H1 (cell line): ENCODE results near the gene TFB2M. TPM values are rescaled to one million over a fixed set of nuclear protein-coding genes. Genes with fewer than 3 reads are reported as not detected.
"Not testable (repeated sequence)": the region's sequence is repeated elsewhere in the genome, so short reads cannot be mapped to it uniquely, and the experiment has no call there.

ENCODE experiments used
- CTCF ChIA-PET: fragments of 300-600 bp; sonication (Branson Sonifier 250); formaldehyde crosslinking; loops from one replicate; lab custom pipeline; 2021; ENCODE audit not compliant: partially characterized antibody; lab: Charles Lee
- POLR2A ChIA-PET: fragments of 300-600 bp; sonication (Branson Sonifier 250); formaldehyde crosslinking; loops from one replicate; lab custom pipeline; 2021; ENCODE audit warnings: inconsistent platforms; ENCODE audit not compliant: partially characterized antibody; lab: Charles Lee
- DNase-seq, 2 experiments: peaks; one replicate each; pipeline versions ENCODE4 v3.0.0 to v3.0.0-alpha.2; 2010 to 2022; ENCODE audit warnings: low spot score in 2 of 2, low read depth in 1 of 2, mixed read lengths in 1 of 2
- FAIRE-seq: peaks from 2 replicates; lab custom pipeline; 2011; peaks lifted over from hg19 to GRCh38; lab: Jason Lieb, UNC
- H2AFZ ChIP-seq: 2 replicates; pipeline ENCODE4 v1.8.1; 2012; ENCODE audit warnings: low read length, inconsistent platforms
- H2AK5ac ChIP-seq: 2 replicates; pipeline ENCODE4 v1.6.1; 2013; ENCODE audit warnings: low read depth, low read length
- H2BK120ac ChIP-seq: replicated peaks from 2 replicates; pipeline ENCODE3; 2013; ENCODE audit warnings: low read depth, low read length, inconsistent platforms
- H2BK12ac ChIP-seq: 2 replicates; pipeline ENCODE4 v1.6.1; 2013; ENCODE audit warnings: low read depth, low read length
- H2BK15ac ChIP-seq: 2 replicates; pipeline ENCODE4 v1.6.1; 2013; ENCODE audit warnings: low read length
- H2BK20ac ChIP-seq: 2 replicates; pipeline ENCODE4 v1.6.1; 2013; ENCODE audit warnings: low read length
- H2BK5ac ChIP-seq: 2 replicates; pipeline ENCODE4 v1.6.1; 2013; ENCODE audit warnings: low read depth, low read length
- H3K14ac ChIP-seq: 2 replicates; pipeline ENCODE4 v1.6.1; 2013; ENCODE audit warnings: inconsistent platforms; ENCODE audit not compliant: insufficient read length
- H3K18ac ChIP-seq: 2 replicates; pipeline ENCODE4 v1.6.1; 2013; ENCODE audit warnings: low read length; ENCODE audit errors: extremely low read depth
- H3K23ac ChIP-seq: 2 replicates; pipeline ENCODE4 v1.6.1; 2013; ENCODE audit warnings: inconsistent platforms; ENCODE audit not compliant: insufficient read length
- H3K23me2 ChIP-seq: 2 replicates; pipeline ENCODE4 v1.6.1; 2013; ENCODE audit warnings: low read depth, low read length
- H3K27ac ChIP-seq: 2 replicates; pipeline ENCODE4 v1.6.1; 2011; ENCODE audit warnings: low read depth, low read length, inconsistent platforms
- H3K27me3 ChIP-seq, 4 experiments: replicated peaks in 1 of 4; 1 replicate in 1 of 4; 2 replicates in 3 of 4; pipeline versions ENCODE4 v1.6.1 to v1.8.1; 2011 to 2013; ENCODE audit warnings: low read length in 3 of 4, mild to moderate bottlenecking in 3 of 4, inconsistent platforms in 2 of 4, mixed read lengths in 2 of 4, moderate library complexity in 1 of 4; ENCODE audit not compliant: control insufficient read depth in 3 of 4, insufficient read depth in 3 of 4; ENCODE audit errors: extremely low read depth in 1 of 4
- H3K36me3 ChIP-seq, 4 experiments: 2 replicates each; pipeline versions ENCODE4 v1.6.1 to v1.8.1; 2011 to 2013; ENCODE audit warnings: mild to moderate bottlenecking in 4 of 4, low read length in 3 of 4, moderate library complexity in 2 of 4, control low read depth in 1 of 4, inconsistent platforms in 1 of 4; ENCODE audit not compliant: insufficient read depth in 4 of 4, control insufficient read depth in 2 of 4
- H3K4ac ChIP-seq: replicated peaks from 2 replicates; pipeline ENCODE3; 2013; ENCODE audit warnings: low read length, low read depth, mixed read lengths, inconsistent platforms; ENCODE audit not compliant: insufficient read length
- H3K4me1 ChIP-seq, 4 experiments: replicated peaks in 1 of 4; 1 replicate in 1 of 4; 2 replicates in 3 of 4; pipeline versions ENCODE4 v1.6.1 to v1.8.1; 2011 to 2013; ENCODE audit warnings: low read length in 3 of 4, inconsistent platforms in 2 of 4, mixed read lengths in 1 of 4; ENCODE audit not compliant: insufficient read depth in 4 of 4, control insufficient read depth in 3 of 4
- H3K4me2 ChIP-seq, 2 experiments: 2 replicates each; pipeline versions ENCODE4 v1.6.1 to v1.8.1; 2011 to 2013; ENCODE audit warnings: low read depth in 2 of 2, low read length in 2 of 2, control low read depth in 1 of 2, inconsistent platforms in 1 of 2, mild to moderate bottlenecking in 1 of 2; ENCODE audit not compliant: insufficient read depth in 1 of 2
- H3K4me3 ChIP-seq, 4 experiments: fragments of 200-600, 300-600 bp in 1 of 4; sonication (generic), shearing (Covaris generic), sonication (Bioruptor Twin) in 1 of 4; 2 replicates each; pipeline versions ENCODE4 v1.5.1 to v1.8.1; 2011 to 2016; ENCODE audit warnings: low read length in 4 of 4, low read depth in 3 of 4, control low read depth in 2 of 4, inconsistent platforms in 2 of 4, mild to moderate bottlenecking in 2 of 4, mixed read lengths in 1 of 4, moderate library complexity in 1 of 4; ENCODE audit not compliant: insufficient read depth in 2 of 4; ENCODE audit errors: extremely low read depth in 1 of 4
- H3K56ac ChIP-seq: replicated peaks from 2 replicates; pipeline ENCODE3; 2013; ENCODE audit warnings: low read depth, mild to moderate bottlenecking, mixed read lengths, low read length, inconsistent platforms; ENCODE audit not compliant: insufficient read length
- H3K79me1 ChIP-seq: 2 replicates; pipeline ENCODE4 v1.6.1; 2013; ENCODE audit warnings: low read depth, low read length, control low read depth
- H3K79me2 ChIP-seq, 2 experiments: 2 replicates each; pipeline versions ENCODE4 v1.6.1 to v1.8.1; 2012 to 2013; ENCODE audit warnings: low read length in 2 of 2, mild to moderate bottlenecking in 2 of 2, inconsistent platforms in 1 of 2; ENCODE audit not compliant: insufficient read depth in 2 of 2, control insufficient read depth in 1 of 2
- H3K9ac ChIP-seq, 4 experiments: replicated peaks in 1 of 4; 1 replicate in 1 of 4; 2 replicates in 3 of 4; pipeline versions ENCODE4 v1.6.1 to v1.8.1; 2011 to 2013; ENCODE audit warnings: low read depth in 3 of 4, low read length in 3 of 4, control low read depth in 2 of 4, mild to moderate bottlenecking in 2 of 4, moderate library complexity in 2 of 4, inconsistent platforms in 1 of 4; ENCODE audit errors: extremely low read depth in 1 of 4
- H3K9me3 ChIP-seq, 2 experiments: 2 replicates each; pipeline versions ENCODE4 v1.6.1 to v1.8.1; 2012 to 2013; ENCODE audit warnings: mild to moderate bottlenecking in 2 of 2, moderate library complexity in 2 of 2, control low read depth in 1 of 2, inconsistent platforms in 1 of 2, low read depth in 1 of 2, low read length in 1 of 2, mixed read lengths in 1 of 2; ENCODE audit not compliant: insufficient read depth in 2 of 2
- H4K20me1 ChIP-seq, 2 experiments: replicated peaks in 1 of 2; 2 replicates each; pipeline versions ENCODE3 to v1.8.1; 2011 to 2013; ENCODE audit warnings: inconsistent platforms in 2 of 2, low read length in 2 of 2, mild to moderate bottlenecking in 1 of 2; ENCODE audit not compliant: insufficient read depth in 2 of 2, control insufficient read depth in 1 of 2
- H4K5ac ChIP-seq: 2 replicates; pipeline ENCODE4 v1.6.1; 2013; ENCODE audit warnings: low read length, low read depth, mixed read lengths, inconsistent platforms; ENCODE audit not compliant: insufficient read length
- H4K8ac ChIP-seq: 2 replicates; pipeline ENCODE4 v1.8.0; 2013; ENCODE audit warnings: mild to moderate bottlenecking, moderate library complexity, low read length, inconsistent platforms; ENCODE audit not compliant: insufficient read depth; ENCODE audit errors: extremely low read depth
- H4K91ac ChIP-seq: replicated peaks from 2 replicates; pipeline ENCODE3; 2013; ENCODE audit warnings: low read length, mixed read lengths, inconsistent platforms; ENCODE audit not compliant: insufficient read length
- WGBS, 2 experiments: shearing (Covaris generic) in 1 of 2; methylation state at CpG; one replicate each; pipeline versions ENCODE4 v1.1.6 to v1.1.7; 2013 to 2015; ENCODE audit warnings: low lambda C conversion rate in 2 of 2, mixed read lengths in 2 of 2, inconsistent platforms in 1 of 2, low coverage in 1 of 2, missing lambda C conversion rate in 1 of 2; ENCODE audit not compliant: insufficient replicate concordance in 2 of 2, insufficient coverage in 1 of 2, insufficient read length in 1 of 2; ENCODE audit errors: extremely low coverage in 1 of 2, missing lambda C conversion rate in 1 of 2; 5-methylcytosine and 5-hydroxymethylcytosine counted together
- polyA plus RNA-seq, 7 experiments: library from polyadenylated mRNA; depleted of rRNA in 3 of 7; stranded (reverse) in 5 of 7; unstranded in 2 of 7; fragments of >200 nt in 5 of 7; fragments of 200-250 nt in 2 of 7; gene quantifications; 1 replicate in 5 of 7; 2 replicates in 1 of 7; 4 replicates in 1 of 7; pipeline versions ENCODE4 v1.2.1 to v1.2.3, GENCODE V29; 2011 to 2013; ENCODE audit warnings: missing spikeins in 2 of 7, mixed read lengths in 2 of 7
- total RNA-seq: library from RNA; stranded (reverse); fragmentation: NEBNext Ultra II Directional; extraction: Animal tissue kit (Norgen Biotek cat#: 25700); gene quantifications from 2 replicates; pipeline ENCODE4 v1.2.1, GENCODE V29; 2021

Gene TFB2M
- total and polyA plus RNA-seq, 2 of the 8 experiments (the other 6 are each of a cell fraction or from before 2014, with no cell fraction given): 10.4 to 22.0 TPM

- POLR2A ChIA-PET: interaction anchor here (0.7 kb wide), 1 partner anchor 178 kb away, joined by 3 read pairs; no protein-coding TSS in a partner anchor
- H3K18ac ChIP-seq, H3K14ac ChIP-seq, H2BK15ac ChIP-seq, H3K9ac ChIP-seq, H3K23ac ChIP-seq, H3K4me2 ChIP-seq, H4K5ac ChIP-seq, H3K27ac ChIP-seq, H2BK12ac ChIP-seq, H3K36me3 ChIP-seq, H2AFZ ChIP-seq, H3K79me1 ChIP-seq, H3K9me3 ChIP-seq, DNase-seq, H3K23me2 ChIP-seq, H2BK120ac ChIP-seq, H2BK20ac ChIP-seq, H2BK5ac ChIP-seq, H4K8ac ChIP-seq, H3K4me1 ChIP-seq, H4K20me1 ChIP-seq, H3K4me3 ChIP-seq, FAIRE-seq, CTCF ChIA-PET, H3K27me3 ChIP-seq, H4K91ac ChIP-seq, H2AK5ac ChIP-seq, H3K4ac ChIP-seq, H3K56ac ChIP-seq: not testable (repeated sequence)
- peaks cover 0 to 55% of the 10 kb centered on the region in 2 experiments; a peak in 2 of 4 replicates for H3K79me2 ChIP-seq
- WGBS, 2 experiments: 91% methylated on average over 4 of the region's 4 CpGs; no CpG with 5 or more reads in 1 of the 2 experiments
These were observed 5.2 kb upstream of the TFB2M start for GRCh38 chr1:246571309-246571708.
